GM23338 (cell line): Measurements from ENCODE around the gene NPW. TPM values are rescaled to one million over a fixed set of nuclear protein-coding genes. Genes with fewer than 3 reads are reported as not detected.

Experiments
- ATAC-seq: fragments of 200-7000 bp; cut with Tn5 transposase; 3 replicates; pipeline ENCODE4 v1.9.1; 2020
- DNase-seq: peaks from one replicate; pipeline ENCODE4 v3.0.0-alpha.2; 2015; ENCODE audit warnings: low spot score
- H2AFZ ChIP-seq: fragments of 200-600 bp; sonication (generic); 2 replicates; pipeline ENCODE4 v1.8.0; 2016; ENCODE audit warnings: antibody characterized with exemption, mild to moderate bottlenecking, moderate library complexity
- H3F3A ChIP-seq: fragments of 200-600 bp; sonication (generic); replicated peaks from 2 replicates; pipeline ENCODE4 v1.8.0; 2017; ENCODE audit warnings: antibody characterized with exemption, mixed run types, low read depth
- H3K27ac ChIP-seq: fragments of 200-600 bp; sonication (generic); 2 replicates; pipeline ENCODE4 v1.6.1; 2016; ENCODE audit warnings: low read depth
- H3K27me3 ChIP-seq: fragments of 200-600 bp; sonication (generic); 2 replicates; pipeline ENCODE4 v1.8.0; 2016; ENCODE audit warnings: mild to moderate bottlenecking, mixed run types, moderate library complexity; ENCODE audit not compliant: insufficient read depth
- H3K36me3 ChIP-seq: fragments of 200-600 bp; sonication (generic); 2 replicates; pipeline ENCODE4 v1.8.0; 2016; ENCODE audit warnings: mild to moderate bottlenecking; ENCODE audit not compliant: insufficient read depth
- H3K4me1 ChIP-seq: fragments of 200-600 bp; sonication (generic); 2 replicates; pipeline ENCODE4 v1.8.0; 2016; ENCODE audit warnings: mild to moderate bottlenecking, moderate library complexity; ENCODE audit not compliant: insufficient read depth
- H3K4me2 ChIP-seq: fragments of 200-600 bp; sonication (generic); 2 replicates; pipeline ENCODE4 v1.7.1; 2017; ENCODE audit warnings: mixed run types
- H3K4me3 ChIP-seq: fragments of 200-600 bp; sonication (generic); 2 replicates; pipeline ENCODE4 v1.6.1; 2016; ENCODE audit warnings: mixed run types
- H3K79me2 ChIP-seq: fragments of 200-600 bp; sonication (generic); replicated peaks from 2 replicates; pipeline ENCODE4 v1.8.0; 2017; ENCODE audit warnings: mild to moderate bottlenecking; ENCODE audit not compliant: insufficient read depth
- H3K9me2 ChIP-seq: fragments of 200-600 bp; sonication (generic); 2 replicates; pipeline ENCODE4 v1.8.0; 2017; ENCODE audit not compliant: insufficient read depth
- H4K20me1 ChIP-seq: fragments of 200-600 bp; sonication (generic); replicated peaks from 2 replicates; pipeline ENCODE4 v1.8.0; 2017; ENCODE audit warnings: mild to moderate bottlenecking; ENCODE audit not compliant: insufficient read depth
- H3K27ac Mint-ChIP-seq: 2 replicates; pipeline ENCODE4 v1.8.0; 2020; ENCODE audit warnings: inconsistent platforms, mild to moderate bottlenecking, moderate library complexity, mixed read lengths
- H3K27me3 Mint-ChIP-seq: 3 replicates; pipeline ENCODE4 v1.8.0; 2022; ENCODE audit warnings: low read depth, mild to moderate bottlenecking, moderate library complexity, mixed read lengths, inconsistent platforms; ENCODE audit not compliant: insufficient read depth, poor library complexity
- H3K36me3 Mint-ChIP-seq: 3 replicates; pipeline ENCODE4 v1.8.0; 2021; ENCODE audit warnings: low read depth, mild to moderate bottlenecking, inconsistent platforms, moderate library complexity, mixed read lengths
- H3K4me1 Mint-ChIP-seq: 3 replicates; pipeline ENCODE4 v1.8.0; 2020; ENCODE audit warnings: mild to moderate bottlenecking, inconsistent platforms, mixed read lengths
- H3K4me3 Mint-ChIP-seq: 3 replicates; pipeline ENCODE4 v1.8.0; 2021; ENCODE audit warnings: moderate library complexity, mild to moderate bottlenecking, inconsistent platforms, mixed read lengths
- H3K9me3 Mint-ChIP-seq: 3 replicates; pipeline ENCODE4 v1.8.0; 2020; ENCODE audit warnings: moderate library complexity, mild to moderate bottlenecking, inconsistent platforms, mixed read lengths
- CREB1 ChIP-seq: fragments of 250-450 bp; sonication (Bioruptor Pico); IDR thresholded peaks from 2 replicates; pipeline ENCODE4 v1.5.0; 2020; ENCODE audit warnings: low read depth, mild to moderate bottlenecking, moderate library complexity
- CTCF ChIP-seq, 2 experiments: fragments of 200-600 bp in 1 of 2; sonication (generic) in 1 of 2; conservative IDR thresholded peaks; 2 replicates each; pipeline versions ENCODE4 v1.5.1 to v1.6.1; 2016 to 2017; ENCODE audit warnings: antibody characterized with exemption in 2 of 2, low read depth in 2 of 2, mild to moderate bottlenecking in 2 of 2, moderate library complexity in 1 of 2
- ETS1 ChIP-seq: IDR thresholded peaks from 2 replicates; pipeline ENCODE4 v1.6.1; 2016; ENCODE audit warnings: antibody characterized with exemption
- EZH2phosphoT487 ChIP-seq: fragments of 200-600 bp; sonication (generic); IDR thresholded peaks from one replicate; pipeline ENCODE4 v1.8.1; 2018; ENCODE audit warnings: antibody characterized with exemption; ENCODE audit not compliant: unreplicated experiment
- REST ChIP-seq: IDR thresholded peaks from one replicate; pipeline ENCODE4 v1.6.1; 2018; ENCODE audit warnings: antibody characterized with exemption; ENCODE audit not compliant: unreplicated experiment
- ZNF331 ChIP-seq: fragments of 250-450 bp; sonication (Bioruptor Pico); IDR thresholded peaks from 2 replicates; pipeline ENCODE4 v1.5.0; 2020; ENCODE audit warnings: low read depth, mild to moderate bottlenecking, moderate library complexity
- ZNF462 ChIP-seq: fragments of 250-450 bp; sonication (Bioruptor Pico); IDR thresholded peaks from 2 replicates; pipeline ENCODE4 v1.5.0; 2020; ENCODE audit warnings: mild to moderate bottlenecking, moderate library complexity
- polyA plus RNA-seq: library from polyadenylated mRNA; unstranded; fragments of >200 nt; fragmentation: Nextera tagmentation; extraction: Ambion mirVana; gene quantifications from 2 replicates; pipeline ENCODE4 v1.2.1, GENCODE V29; 2016
- total RNA-seq: library from RNA; depleted of rRNA; stranded (reverse); fragments of >200 nt; shearing (Covaris generic); gene quantifications from 2 replicates; pipeline ENCODE4 v1.2.3, GENCODE V29; 2014

NPW gene
- total and polyA plus RNA-seq, 2 experiments from 2014 or later = 4.5 to 37.6 TPM

- Mint-ChIP-seq H3K27me3 (peaks cover 12% of the 10 kb centered on the region), H3K4me3 (peak overlapping the region; percentile 92), H3K36me3 (peaks cover 5% of the 10 kb centered on the region; the same call in 2 of the 3 replicates), H3K27ac (no peak overlapping the region), H3K4me1 (peaks cover 8% of the 10 kb centered on the region), H3K9me3 (no peaks in the 10 kb centered on the region)
- Histone ChIP-seq H3K27ac (no peak overlapping the region), H3K4me1 (peaks cover 10% of the 10 kb centered on the region; the same call in 1 of the 2 replicates), H3F3A (0 out of 2 replicates have a peak, but pooled peaks cover 5% of the 10 kb centered on the region), H3K4me2 (peak overlapping the region; percentile 99), H3K4me3 (peak overlapping the region; percentile 97), H3K9me2 (no peaks in the 10 kb centered on the region), H3K36me3 (no peaks in the 10 kb centered on the region), H2AFZ (no peak overlapping the region), H3K79me2 (peaks cover 22% of the 10 kb centered on the region), H3K27me3 (no peaks in the 10 kb centered on the region), H4K20me1 (no peaks in the 10 kb centered on the region; the same call in 1 of the 2 replicates)
- no peak for DNase-seq
- TF ChIP-seq REST = no peak
- no peak for TF ChIP-seq ZNF331
- no peak for TF ChIP-seq ETS1
- TF ChIP-seq CTCF (conservative IDR thresholded peaks at IDR 0.05; ENCODE audit: low read depth in 2 of 2) = no peak
- no peak for TF ChIP-seq EZH2phosphoT487
- no peak for TF ChIP-seq CREB1 (CRISPR knock-in tag)
- no peak for TF ChIP-seq ZNF462 (CRISPR knock-in tag)
- ATAC-seq = no peak
Observed at GRCh38 chr16:2045965-2046892, 26.6 kb downstream of the NPW start.
